Epithelial cell of esophagus (primary cell): Measurements from ENCODE around the gene EIF5A.

Experiments used
- DNase-seq: peaks from one replicate; pipeline ENCODE4 v3.0.0; 2010; ENCODE audit warnings: low read depth
- H3K4me3 ChIP-seq: 2 replicates; pipeline ENCODE4 v1.5.1; 2011; ENCODE audit warnings: mild to moderate bottlenecking, low read length, control low read depth
- CTCF ChIP-seq: IDR thresholded peaks from 2 replicates; pipeline ENCODE4 v1.5.1; 2011; ENCODE audit warnings: low read depth, mild to moderate bottlenecking, low read length, control low read depth, inconsistent platforms; ENCODE audit not compliant: insufficient read depth; ENCODE audit errors: missing control alignments

Gene EIF5A

GRCh38 chr17:7347630-7348477 lies 40.4 kb downstream of the EIF5A start:
- TF ChIP-seq CTCF: no peak
- no peak for DNase-seq
- H3K4me3 ChIP-seq: no peak overlapping the region

GRCh38 chr17:7348478-7349242 lies 41.2 kb downstream of the EIF5A start:
- no peak overlapping the region for H3K4me3 ChIP-seq
- peak; percentile 41 for DNase-seq
- no peak for TF ChIP-seq CTCF

GRCh38 chr17:7351665-7352502 lies 44.5 kb downstream of the EIF5A start, which contains the start of gene KCTD11:
Gene KCTD11 (plus strand): TSS chr17:7352162.
- peak; percentile 100 for DNase-seq

GRCh38 chr17:7352503-7352889 lies 45.1 kb downstream of the EIF5A start:
- H3K4me3 ChIP-seq: peak overlapping the region; percentile 89
- TF ChIP-seq CTCF: no peak
- no peak for DNase-seq

More at GRCh38 chr17:7351665-7352502, 44.5 kb downstream of the EIF5A start, which contains the start of gene KCTD11:
- peak; percentile 60 for TF ChIP-seq CTCF
- H3K4me3 ChIP-seq: peak within 1 kb of the TSS; percentile 89

GRCh38 chr17:7352910-7353635 lies 45.6 kb downstream of the EIF5A start:
- peak overlapping the region; percentile 89 for H3K4me3 ChIP-seq
- no peak for DNase-seq
- no peak for TF ChIP-seq CTCF
